Measurements from ENCODE around the gene LSP1. TPM values are rescaled to one million over a fixed set of nuclear protein-coding genes. Genes with fewer than 3 reads are reported as not detected.

LSP1 gene
- total and polyA plus RNA-seq, 2 of the 4 experiments (the other 2 are of a cell fraction) = not detected

DNA sequence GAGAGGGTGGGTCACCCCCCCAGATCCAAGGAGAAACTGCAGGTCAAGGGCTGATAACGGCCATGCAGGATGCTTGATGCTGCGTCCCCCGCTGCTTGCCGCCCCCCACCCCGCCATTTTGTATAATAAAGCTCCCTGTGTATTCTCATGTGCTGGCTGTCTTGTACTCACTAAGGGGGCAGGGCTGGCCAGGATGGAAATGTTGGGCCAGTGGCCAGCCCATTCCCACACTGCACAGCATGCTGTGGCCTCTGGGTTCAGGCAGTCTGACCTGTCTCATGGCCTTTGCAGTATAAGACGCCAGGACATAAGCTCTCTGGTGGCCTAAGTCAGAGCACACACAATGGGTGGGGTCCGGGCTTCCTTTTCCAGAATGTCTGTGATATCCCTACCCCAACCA, 39.2 kb downstream of the LSP1 start:
- H2BK5ac ChIP-seq (ENCODE audit: low read depth, low read length, poor library complexity, severe bottlenecking) = no peak overlapping the region
- TF ChIP-seq, protein P1, sequence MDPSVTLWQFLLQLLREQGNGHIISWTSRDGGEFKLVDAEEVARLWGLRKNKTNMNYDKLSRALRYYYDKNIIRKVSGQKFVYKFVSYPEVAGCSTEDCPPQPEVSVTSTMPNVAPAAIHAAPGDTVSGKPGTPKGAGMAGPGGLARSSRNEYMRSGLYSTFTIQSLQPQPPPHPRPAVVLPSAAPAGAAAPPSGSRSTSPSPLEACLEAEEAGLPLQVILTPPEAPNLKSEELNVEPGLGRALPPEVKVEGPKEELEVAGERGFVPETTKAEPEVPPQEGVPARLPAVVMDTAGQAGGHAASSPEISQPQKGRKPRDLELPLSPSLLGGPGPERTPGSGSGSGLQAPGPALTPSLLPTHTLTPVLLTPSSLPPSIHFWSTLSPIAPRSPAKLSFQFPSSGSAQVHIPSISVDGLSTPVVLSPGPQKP (IDR thresholded peaks at IDR 0.05; ENCODE audit: borderline replicate concordance, low read depth, low read length) = no peak
- TF ChIP-seq FOS (IDR thresholded peaks at IDR 0.05; ENCODE audit: low read depth, low read length) (no peak), NFE2L2 (IDR thresholded peaks at IDR 0.05; ENCODE audit: low read depth, low read length) (no peak), SMC3 (IDR thresholded peaks at IDR 0.05; ENCODE audit: low read depth, low read length) (no peak), CHD1 (IDR thresholded peaks at IDR 0.05; ENCODE audit: low read depth, low read length) (no peak), BHLHE40 (IDR thresholded peaks at IDR 0.05; ENCODE audit: low read depth, low read length) (no peak), RFX5 (IDR thresholded peaks at IDR 0.05; ENCODE audit: low read depth, low read length) (no peak), POLR2A (IDR thresholded peaks at IDR 0.05; ENCODE audit: low read depth, low read length) (no peak), RCOR1 (IDR thresholded peaks at IDR 0.05; ENCODE audit: insufficient replicate concordance, low read length) (no peak), MAFK (IDR thresholded peaks at IDR 0.05; ENCODE audit: low read depth, low read length) (no peak), MAZ (IDR thresholded peaks at IDR 0.05; ENCODE audit: borderline replicate concordance, low read depth, low read length) (no peak), CEBPB (IDR thresholded peaks at IDR 0.05; ENCODE audit: low read depth, low read length) (no peak), RAD21 (IDR thresholded peaks at IDR 0.05; ENCODE audit: low read length) (no peak)
- TF ChIP-seq, protein P2, sequence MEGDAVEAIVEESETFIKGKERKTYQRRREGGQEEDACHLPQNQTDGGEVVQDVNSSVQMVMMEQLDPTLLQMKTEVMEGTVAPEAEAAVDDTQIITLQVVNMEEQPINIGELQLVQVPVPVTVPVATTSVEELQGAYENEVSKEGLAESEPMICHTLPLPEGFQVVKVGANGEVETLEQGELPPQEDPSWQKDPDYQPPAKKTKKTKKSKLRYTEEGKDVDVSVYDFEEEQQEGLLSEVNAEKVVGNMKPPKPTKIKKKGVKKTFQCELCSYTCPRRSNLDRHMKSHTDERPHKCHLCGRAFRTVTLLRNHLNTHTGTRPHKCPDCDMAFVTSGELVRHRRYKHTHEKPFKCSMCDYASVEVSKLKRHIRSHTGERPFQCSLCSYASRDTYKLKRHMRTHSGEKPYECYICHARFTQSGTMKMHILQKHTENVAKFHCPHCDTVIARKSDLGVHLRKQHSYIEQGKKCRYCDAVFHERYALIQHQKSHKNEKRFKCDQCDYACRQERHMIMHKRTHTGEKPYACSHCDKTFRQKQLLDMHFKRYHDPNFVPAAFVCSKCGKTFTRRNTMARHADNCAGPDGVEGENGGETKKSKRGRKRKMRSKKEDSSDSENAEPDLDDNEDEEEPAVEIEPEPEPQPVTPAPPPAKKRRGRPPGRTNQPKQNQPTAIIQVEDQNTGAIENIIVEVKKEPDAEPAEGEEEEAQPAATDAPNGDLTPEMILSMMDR (conservative IDR thresholded peaks at IDR 0.05; ENCODE audit: low read depth, low read length) = no peak
- TF ChIP-seq, protein P3, sequence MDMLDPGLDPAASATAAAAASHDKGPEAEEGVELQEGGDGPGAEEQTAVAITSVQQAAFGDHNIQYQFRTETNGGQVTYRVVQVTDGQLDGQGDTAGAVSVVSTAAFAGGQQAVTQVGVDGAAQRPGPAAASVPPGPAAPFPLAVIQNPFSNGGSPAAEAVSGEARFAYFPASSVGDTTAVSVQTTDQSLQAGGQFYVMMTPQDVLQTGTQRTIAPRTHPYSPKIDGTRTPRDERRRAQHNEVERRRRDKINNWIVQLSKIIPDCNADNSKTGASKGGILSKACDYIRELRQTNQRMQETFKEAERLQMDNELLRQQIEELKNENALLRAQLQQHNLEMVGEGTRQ (IDR thresholded peaks at IDR 0.05; ENCODE audit: low read depth, low read length) = no peak
- H3K9ac ChIP-seq (ENCODE audit: low read depth, low read length) = no peak overlapping the region
- ATAC-seq (ENCODE audit: low read depth) = no peak
- H2BK20ac ChIP-seq (ENCODE audit: low read depth, low read length) = no peak overlapping the region
- CTCF ChIA-PET = no interaction called here
- no TSS peak for BruUV-seq (replicated peaks)
- no peaks in the 10 kb centered on the region for H3K9me3 ChIP-seq (ENCODE audit: control insufficient read depth, insufficient read depth, low read length)
- no peak overlapping the region for H3K56ac ChIP-seq (ENCODE audit: extremely low read depth, insufficient read depth, low read length)
- no peak overlapping the region for H3K18ac ChIP-seq (ENCODE audit: low read depth, low read length)
- H3K23ac ChIP-seq (ENCODE audit: low read depth, low read length) = no peak overlapping the region
- H3K79me1 ChIP-seq (ENCODE audit: low read depth in 1 of 2, low read length in 2 of 2) = no peaks in the 10 kb centered on the region
- H3K4me3 ChIP-seq (ENCODE audit: insufficient read depth, low read depth, low read length) = no peak overlapping the region
- no peak overlapping the region for H4K91ac ChIP-seq (ENCODE audit: insufficient read depth, low read depth, low read length)
- no peak overlapping the region for H3K4me2 ChIP-seq (ENCODE audit: low read depth, low read length)
- no peak overlapping the region for H2AFZ ChIP-seq (replicated peaks; ENCODE audit: low read length, poor library complexity)
- no peak overlapping the region for H2BK120ac ChIP-seq (ENCODE audit: low read depth, low read length)
- intact Hi-C loops (cut with micrococcal nuclease) (no loop called here), dilution Hi-C loops (cut with HindIII; ENCODE audit: low sequenced_read_pairs, unreplicated experiment) (no loop called here), in situ Hi-C loops (cut with MboI; ENCODE audit: low sequenced_read_pairs) (no loop called here)
- no peaks in the 10 kb centered on the region for H3K4me1 ChIP-seq (ENCODE audit: control insufficient read depth, insufficient read depth, low read length)
- peaks cover 28% of the 10 kb centered on the region for H3K27me3 ChIP-seq (ENCODE audit: control insufficient read depth, insufficient read depth, low read length)
- no peak for DNase-seq
- no peak overlapping the region for H4K5ac ChIP-seq (ENCODE audit: low read depth, low read length)
- no peak overlapping the region for H2BK15ac ChIP-seq (ENCODE audit: low read depth, low read length)
- whole genome bisulfite sequencing, 2 experiments (ENCODE audit: extremely low coverage in 2 of 2, insufficient read length in 1 of 2) = 73% methylated on average over 5 of the region's 7 CpGs; no CpG with 5 or more reads in 1 of the 2 experiments
- no peak overlapping the region for H4K8ac ChIP-seq (ENCODE audit: low read depth in 2 of 2, low read length in 2 of 2)
- H3K4ac ChIP-seq (ENCODE audit: low read depth, low read length) = no peak overlapping the region
- no peak overlapping the region for H2AK5ac ChIP-seq (ENCODE audit: low read depth, low read length)
- H3K36me3 ChIP-seq (ENCODE audit: control insufficient read depth, insufficient read depth, low read length) = no peaks in the 10 kb centered on the region
- no peak overlapping the region for H3K27ac ChIP-seq (ENCODE audit: insufficient read depth, low read length)
- no peak overlapping the region for H2AK9ac ChIP-seq (replicated peaks; ENCODE audit: low read depth, low read length, poor library complexity)
- no peak overlapping the region for H3K14ac ChIP-seq (replicated peaks; ENCODE audit: low read depth, low read length)
- H4K20me1 ChIP-seq (ENCODE audit: insufficient read depth, low read length) = no peaks in the 10 kb centered on the region
- POLR2A ChIA-PET (ENCODE audit: unreplicated experiment) = no interaction called here
- no peaks in the 10 kb centered on the region for H3K9me1 ChIP-seq (ENCODE audit: insufficient read depth, low read length)
